GM23338 (cell line): ENCODE data around the gene WASF2. TPM values are rescaled to one million over a fixed set of nuclear protein-coding genes. Genes with fewer than 3 reads are reported as not detected.

Experiments
- ATAC-seq: fragments of 200-7000 bp; cut with Tn5 transposase; 3 replicates; pipeline ENCODE4 v1.9.1; 2020
- DNase-seq: peaks from one replicate; pipeline ENCODE4 v3.0.0-alpha.2; 2015; ENCODE audit warnings: low spot score
- H2AFZ ChIP-seq: fragments of 200-600 bp; sonication (generic); 2 replicates; pipeline ENCODE4 v1.8.0; 2016; ENCODE audit warnings: antibody characterized with exemption, mild to moderate bottlenecking, moderate library complexity
- H3F3A ChIP-seq: fragments of 200-600 bp; sonication (generic); replicated peaks from 2 replicates; pipeline ENCODE4 v1.8.0; 2017; ENCODE audit warnings: antibody characterized with exemption, mixed run types, low read depth
- H3K27ac ChIP-seq: fragments of 200-600 bp; sonication (generic); 2 replicates; pipeline ENCODE4 v1.6.1; 2016; ENCODE audit warnings: low read depth
- H3K27me3 ChIP-seq: fragments of 200-600 bp; sonication (generic); 2 replicates; pipeline ENCODE4 v1.8.0; 2016; ENCODE audit warnings: mild to moderate bottlenecking, mixed run types, moderate library complexity; ENCODE audit not compliant: insufficient read depth
- H3K36me3 ChIP-seq: fragments of 200-600 bp; sonication (generic); 2 replicates; pipeline ENCODE4 v1.8.0; 2016; ENCODE audit warnings: mild to moderate bottlenecking; ENCODE audit not compliant: insufficient read depth
- H3K4me1 ChIP-seq: fragments of 200-600 bp; sonication (generic); 2 replicates; pipeline ENCODE4 v1.8.0; 2016; ENCODE audit warnings: mild to moderate bottlenecking, moderate library complexity; ENCODE audit not compliant: insufficient read depth
- H3K4me2 ChIP-seq: fragments of 200-600 bp; sonication (generic); 2 replicates; pipeline ENCODE4 v1.7.1; 2017; ENCODE audit warnings: mixed run types
- H3K4me3 ChIP-seq: fragments of 200-600 bp; sonication (generic); 2 replicates; pipeline ENCODE4 v1.6.1; 2016; ENCODE audit warnings: mixed run types
- H3K79me2 ChIP-seq: fragments of 200-600 bp; sonication (generic); replicated peaks from 2 replicates; pipeline ENCODE4 v1.8.0; 2017; ENCODE audit warnings: mild to moderate bottlenecking; ENCODE audit not compliant: insufficient read depth
- H3K9me2 ChIP-seq: fragments of 200-600 bp; sonication (generic); 2 replicates; pipeline ENCODE4 v1.8.0; 2017; ENCODE audit not compliant: insufficient read depth
- H4K20me1 ChIP-seq: fragments of 200-600 bp; sonication (generic); replicated peaks from 2 replicates; pipeline ENCODE4 v1.8.0; 2017; ENCODE audit warnings: mild to moderate bottlenecking; ENCODE audit not compliant: insufficient read depth
- H3K27ac Mint-ChIP-seq: 2 replicates; pipeline ENCODE4 v1.8.0; 2020; ENCODE audit warnings: inconsistent platforms, mild to moderate bottlenecking, moderate library complexity, mixed read lengths
- H3K27me3 Mint-ChIP-seq: 3 replicates; pipeline ENCODE4 v1.8.0; 2022; ENCODE audit warnings: low read depth, mild to moderate bottlenecking, moderate library complexity, mixed read lengths, inconsistent platforms; ENCODE audit not compliant: insufficient read depth, poor library complexity
- H3K36me3 Mint-ChIP-seq: 3 replicates; pipeline ENCODE4 v1.8.0; 2021; ENCODE audit warnings: low read depth, mild to moderate bottlenecking, inconsistent platforms, moderate library complexity, mixed read lengths
- H3K4me1 Mint-ChIP-seq: 3 replicates; pipeline ENCODE4 v1.8.0; 2020; ENCODE audit warnings: mild to moderate bottlenecking, inconsistent platforms, mixed read lengths
- H3K4me3 Mint-ChIP-seq: 3 replicates; pipeline ENCODE4 v1.8.0; 2021; ENCODE audit warnings: moderate library complexity, mild to moderate bottlenecking, inconsistent platforms, mixed read lengths
- H3K9me3 Mint-ChIP-seq: 3 replicates; pipeline ENCODE4 v1.8.0; 2020; ENCODE audit warnings: moderate library complexity, mild to moderate bottlenecking, inconsistent platforms, mixed read lengths
- CREB1 ChIP-seq: fragments of 250-450 bp; sonication (Bioruptor Pico); IDR thresholded peaks from 2 replicates; pipeline ENCODE4 v1.5.0; 2020; ENCODE audit warnings: low read depth, mild to moderate bottlenecking, moderate library complexity
- JUNB ChIP-seq: IDR thresholded peaks from one replicate; pipeline ENCODE4 v1.6.1; 2016; ENCODE audit warnings: antibody characterized with exemption; ENCODE audit not compliant: unreplicated experiment
- POLR2AphosphoS5 ChIP-seq: IDR thresholded peaks from 2 replicates; pipeline ENCODE4 v1.6.1; 2016; ENCODE audit warnings: antibody characterized with exemption, low read depth
- STAT1 ChIP-seq: IDR thresholded peaks from one replicate; pipeline ENCODE4 v1.6.1; 2016; ENCODE audit warnings: antibody characterized with exemption; ENCODE audit not compliant: unreplicated experiment
- polyA plus RNA-seq: library from polyadenylated mRNA; unstranded; fragments of >200 nt; fragmentation: Nextera tagmentation; extraction: Ambion mirVana; gene quantifications from 2 replicates; pipeline ENCODE4 v1.2.1, GENCODE V29; 2016
- total RNA-seq: library from RNA; depleted of rRNA; stranded (reverse); fragments of >200 nt; shearing (Covaris generic); gene quantifications from 2 replicates; pipeline ENCODE4 v1.2.3, GENCODE V29; 2014
- TF ChIP-seq, protein P1 (sequence below), 2 experiments: fragments of 200-600 bp in 1 of 2; sonication (generic) in 1 of 2; conservative IDR thresholded peaks; 2 replicates each; pipeline versions ENCODE4 v1.5.1 to v1.6.1; 2016 to 2017; ENCODE audit warnings: antibody characterized with exemption in 2 of 2, low read depth in 2 of 2, mild to moderate bottlenecking in 2 of 2, moderate library complexity in 1 of 2
- TF ChIP-seq, protein P2 (sequence below): IDR thresholded peaks from one replicate; pipeline ENCODE4 v1.6.1; 2018; ENCODE audit warnings: antibody characterized with exemption; ENCODE audit not compliant: unreplicated experiment
- TF ChIP-seq, protein P3 (sequence below): IDR thresholded peaks from 2 replicates; pipeline ENCODE4 v1.6.1; 2016; ENCODE audit warnings: antibody characterized with exemption

The WASF2 gene
- total and polyA plus RNA-seq, 2 experiments from 2014 or later, result 40.9 to 95.6 TPM

DNA sequence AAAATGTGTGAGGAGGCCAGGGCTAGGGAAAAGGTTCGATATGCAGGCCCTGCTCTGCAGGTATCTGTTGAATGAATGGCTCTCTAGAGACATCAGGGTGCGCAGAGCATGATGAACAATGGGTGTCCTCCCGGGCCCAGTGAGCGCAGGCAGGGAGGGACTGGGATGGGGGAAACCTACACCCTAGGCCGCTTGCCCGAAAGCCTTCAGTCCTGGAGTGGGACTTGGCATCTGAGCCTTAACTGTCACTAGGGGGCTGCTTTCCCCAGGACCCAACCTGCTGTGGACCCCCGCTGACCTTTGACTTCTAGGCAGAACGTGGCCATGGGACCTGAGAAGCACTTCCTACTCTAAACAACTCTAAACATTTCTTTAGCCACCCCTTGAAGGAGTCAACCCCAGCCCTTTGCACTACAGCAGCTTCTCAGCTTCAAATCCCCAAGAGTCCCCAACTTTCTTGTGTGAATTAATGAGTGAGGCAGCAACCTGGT lies 122.8 kb downstream of the WASF2 start:
- H3K9me3 Mint-ChIP-seq, result no peaks in the 10 kb centered on the region
- Histone ChIP-seq H4K20me1 (no peaks in the 10 kb centered on the region), H3K27ac (peak overlapping the region; percentile 80; the same call in 1 of the 2 replicates), H3K4me2 (peak overlapping the region; percentile 99), H3K4me3 (peak overlapping the region; percentile 89), H3F3A (peaks cover 17% of the 10 kb centered on the region; the same call in 1 of the 2 replicates), H3K36me3 (no peaks in the 10 kb centered on the region), H3K27me3 (0 out of 2 replicates have a peak, but pooled peaks cover 2% of the 10 kb centered on the region), H3K4me1 (peaks cover 16% of the 10 kb centered on the region), H3K9me2 (no peaks in the 10 kb centered on the region), H2AFZ (peak overlapping the region; percentile 100), H3K79me2 (no peaks in the 10 kb centered on the region)
- DNase-seq, result peak; percentile 32
- peak overlapping the region; percentile 82 for H3K4me3 Mint-ChIP-seq
- ATAC-seq, result peak; percentile 13
- no peak; the same call in 1 of the 2 replicates for TF ChIP-seq POLR2AphosphoS5
- TF ChIP-seq, protein P1, sequence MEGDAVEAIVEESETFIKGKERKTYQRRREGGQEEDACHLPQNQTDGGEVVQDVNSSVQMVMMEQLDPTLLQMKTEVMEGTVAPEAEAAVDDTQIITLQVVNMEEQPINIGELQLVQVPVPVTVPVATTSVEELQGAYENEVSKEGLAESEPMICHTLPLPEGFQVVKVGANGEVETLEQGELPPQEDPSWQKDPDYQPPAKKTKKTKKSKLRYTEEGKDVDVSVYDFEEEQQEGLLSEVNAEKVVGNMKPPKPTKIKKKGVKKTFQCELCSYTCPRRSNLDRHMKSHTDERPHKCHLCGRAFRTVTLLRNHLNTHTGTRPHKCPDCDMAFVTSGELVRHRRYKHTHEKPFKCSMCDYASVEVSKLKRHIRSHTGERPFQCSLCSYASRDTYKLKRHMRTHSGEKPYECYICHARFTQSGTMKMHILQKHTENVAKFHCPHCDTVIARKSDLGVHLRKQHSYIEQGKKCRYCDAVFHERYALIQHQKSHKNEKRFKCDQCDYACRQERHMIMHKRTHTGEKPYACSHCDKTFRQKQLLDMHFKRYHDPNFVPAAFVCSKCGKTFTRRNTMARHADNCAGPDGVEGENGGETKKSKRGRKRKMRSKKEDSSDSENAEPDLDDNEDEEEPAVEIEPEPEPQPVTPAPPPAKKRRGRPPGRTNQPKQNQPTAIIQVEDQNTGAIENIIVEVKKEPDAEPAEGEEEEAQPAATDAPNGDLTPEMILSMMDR (conservative IDR thresholded peaks at IDR 0.05; ENCODE audit: low read depth in 2 of 2), result peak in 1 of 2 experiments; percentile 16; a peak in 1 of 4 replicates
- peaks cover 27% of the 10 kb centered on the region for H3K4me1 Mint-ChIP-seq
- no peaks in the 10 kb centered on the region for H3K36me3 Mint-ChIP-seq
- peaks cover 11% of the 10 kb centered on the region for H3K27me3 Mint-ChIP-seq
- H3K27ac Mint-ChIP-seq, result no peak overlapping the region

DNA sequence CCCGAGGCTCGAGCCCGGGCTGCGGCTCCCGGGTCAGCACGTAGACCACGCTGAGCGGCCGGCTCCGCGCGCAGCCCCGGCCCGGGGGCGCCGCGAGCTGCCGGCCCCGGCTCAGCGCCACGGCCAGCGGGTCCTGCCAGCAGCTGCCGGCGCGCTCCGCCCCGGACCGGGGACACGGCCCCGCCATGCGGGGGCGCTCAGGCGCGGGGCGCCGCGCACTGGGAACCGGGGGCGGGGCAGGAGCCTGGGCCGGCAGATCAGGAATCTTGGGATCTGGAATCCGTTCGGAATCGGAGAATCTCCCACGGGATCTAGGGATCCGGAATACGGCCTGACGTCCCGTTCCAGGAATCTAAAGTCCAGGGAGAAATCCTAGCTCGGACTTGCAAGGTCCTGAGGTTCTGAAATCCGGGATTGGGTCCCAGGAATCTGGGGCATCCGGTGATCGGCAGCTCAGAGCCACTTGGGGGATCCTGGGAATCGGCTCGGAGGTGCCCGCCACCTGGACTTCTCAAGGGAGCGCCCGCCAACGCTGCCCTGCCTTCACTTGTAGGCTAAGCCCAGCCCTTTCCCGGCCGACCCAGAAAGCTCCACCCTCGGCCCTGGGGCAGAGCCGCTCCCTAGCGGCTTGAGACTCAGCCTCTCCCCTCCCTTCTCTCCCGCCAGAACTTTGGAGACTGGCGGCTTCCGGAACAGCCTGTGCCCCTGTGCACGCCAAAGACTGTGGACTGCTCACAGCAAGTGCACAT lies 123.4 kb downstream of the WASF2 start, which contains the start of gene MAP3K6:
TSS of gene MAP3K6 (minus strand) at position 551 of the 749 bp plus-strand sequence. CDS start at position 187, 364 bp downstream.
- Histone ChIP-seq H3K36me3 (no peaks in the 10 kb centered on the region), H3K9me2 (no peaks in the 10 kb centered on the region), H3K4me3 (peak within 1 kb of the TSS; percentile 89), H3K4me1 (peaks cover 16% of the 10 kb centered on the region), H2AFZ (peak within 1 kb of the TSS; percentile 100), H3K27me3 (peaks cover 8% of the 10 kb centered on the region), H3K27ac (peak within 1 kb of the TSS; percentile 80; the same call in 1 of the 2 replicates), H3K79me2 (no peaks in the 10 kb centered on the region), H4K20me1 (no peaks in the 10 kb centered on the region), H3K4me2 (peak within 1 kb of the TSS; percentile 99), H3F3A (peaks cover 17% of the 10 kb centered on the region; the same call in 1 of the 2 replicates)
- peaks cover 12% of the 10 kb centered on the region for H3K27me3 Mint-ChIP-seq
- H3K4me1 Mint-ChIP-seq, result peaks cover 27% of the 10 kb centered on the region
- no peaks in the 10 kb centered on the region for H3K36me3 Mint-ChIP-seq
- H3K27ac Mint-ChIP-seq, result peak within 1 kb of the TSS; percentile 86
- no peaks in the 10 kb centered on the region for H3K9me3 Mint-ChIP-seq
- ATAC-seq (peak; percentile 72), DNase-seq (peak; percentile 92)
- H3K4me3 Mint-ChIP-seq, result peak within 1 kb of the TSS; percentile 86
- TF ChIP-seq CREB1 (CRISPR knock-in tag) (peak; percentile 24; the same call in 1 of the 2 replicates), JUNB (no peak), STAT1 (no peak), POLR2AphosphoS5 (peak; percentile 66)
- TF ChIP-seq, protein P1 (conservative IDR thresholded peaks at IDR 0.05; ENCODE audit: low read depth in 2 of 2), result peak in 1 of 2 experiments; percentile 62; a peak in 3 of 4 replicates
- TF ChIP-seq, protein P2, sequence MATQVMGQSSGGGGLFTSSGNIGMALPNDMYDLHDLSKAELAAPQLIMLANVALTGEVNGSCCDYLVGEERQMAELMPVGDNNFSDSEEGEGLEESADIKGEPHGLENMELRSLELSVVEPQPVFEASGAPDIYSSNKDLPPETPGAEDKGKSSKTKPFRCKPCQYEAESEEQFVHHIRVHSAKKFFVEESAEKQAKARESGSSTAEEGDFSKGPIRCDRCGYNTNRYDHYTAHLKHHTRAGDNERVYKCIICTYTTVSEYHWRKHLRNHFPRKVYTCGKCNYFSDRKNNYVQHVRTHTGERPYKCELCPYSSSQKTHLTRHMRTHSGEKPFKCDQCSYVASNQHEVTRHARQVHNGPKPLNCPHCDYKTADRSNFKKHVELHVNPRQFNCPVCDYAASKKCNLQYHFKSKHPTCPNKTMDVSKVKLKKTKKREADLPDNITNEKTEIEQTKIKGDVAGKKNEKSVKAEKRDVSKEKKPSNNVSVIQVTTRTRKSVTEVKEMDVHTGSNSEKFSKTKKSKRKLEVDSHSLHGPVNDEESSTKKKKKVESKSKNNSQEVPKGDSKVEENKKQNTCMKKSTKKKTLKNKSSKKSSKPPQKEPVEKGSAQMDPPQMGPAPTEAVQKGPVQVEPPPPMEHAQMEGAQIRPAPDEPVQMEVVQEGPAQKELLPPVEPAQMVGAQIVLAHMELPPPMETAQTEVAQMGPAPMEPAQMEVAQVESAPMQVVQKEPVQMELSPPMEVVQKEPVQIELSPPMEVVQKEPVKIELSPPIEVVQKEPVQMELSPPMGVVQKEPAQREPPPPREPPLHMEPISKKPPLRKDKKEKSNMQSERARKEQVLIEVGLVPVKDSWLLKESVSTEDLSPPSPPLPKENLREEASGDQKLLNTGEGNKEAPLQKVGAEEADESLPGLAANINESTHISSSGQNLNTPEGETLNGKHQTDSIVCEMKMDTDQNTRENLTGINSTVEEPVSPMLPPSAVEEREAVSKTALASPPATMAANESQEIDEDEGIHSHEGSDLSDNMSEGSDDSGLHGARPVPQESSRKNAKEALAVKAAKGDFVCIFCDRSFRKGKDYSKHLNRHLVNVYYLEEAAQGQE, result no peak
- TF ChIP-seq, protein P3, sequence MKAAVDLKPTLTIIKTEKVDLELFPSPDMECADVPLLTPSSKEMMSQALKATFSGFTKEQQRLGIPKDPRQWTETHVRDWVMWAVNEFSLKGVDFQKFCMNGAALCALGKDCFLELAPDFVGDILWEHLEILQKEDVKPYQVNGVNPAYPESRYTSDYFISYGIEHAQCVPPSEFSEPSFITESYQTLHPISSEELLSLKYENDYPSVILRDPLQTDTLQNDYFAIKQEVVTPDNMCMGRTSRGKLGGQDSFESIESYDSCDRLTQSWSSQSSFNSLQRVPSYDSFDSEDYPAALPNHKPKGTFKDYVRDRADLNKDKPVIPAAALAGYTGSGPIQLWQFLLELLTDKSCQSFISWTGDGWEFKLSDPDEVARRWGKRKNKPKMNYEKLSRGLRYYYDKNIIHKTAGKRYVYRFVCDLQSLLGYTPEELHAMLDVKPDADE, result 0 out of 2 replicates have a peak, but pooled peaks have one; percentile 16
